Measurements from ENCODE around the gene FBXO7.

FBXO7 gene

DNA sequence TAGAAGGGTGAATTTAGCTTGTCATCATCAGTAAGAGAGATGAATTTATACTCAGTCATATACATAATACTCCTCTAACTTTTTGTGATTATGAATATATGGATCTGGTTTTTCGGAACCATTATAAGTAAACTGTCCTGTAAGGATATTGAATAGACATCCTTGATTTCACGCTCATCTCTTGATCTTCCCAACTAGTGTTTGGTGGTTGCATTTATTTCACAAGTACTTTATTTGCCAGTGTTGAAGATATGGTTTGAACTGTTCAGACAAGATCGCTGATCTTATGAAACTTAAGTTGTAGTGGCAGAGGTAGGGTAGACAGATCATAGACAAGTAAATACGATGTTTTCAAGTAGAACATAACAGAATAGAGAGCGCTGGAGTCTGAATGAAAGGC is 3.0 kb downstream of the FBXO7 start:
- TF ChIP-seq, protein P1, sequence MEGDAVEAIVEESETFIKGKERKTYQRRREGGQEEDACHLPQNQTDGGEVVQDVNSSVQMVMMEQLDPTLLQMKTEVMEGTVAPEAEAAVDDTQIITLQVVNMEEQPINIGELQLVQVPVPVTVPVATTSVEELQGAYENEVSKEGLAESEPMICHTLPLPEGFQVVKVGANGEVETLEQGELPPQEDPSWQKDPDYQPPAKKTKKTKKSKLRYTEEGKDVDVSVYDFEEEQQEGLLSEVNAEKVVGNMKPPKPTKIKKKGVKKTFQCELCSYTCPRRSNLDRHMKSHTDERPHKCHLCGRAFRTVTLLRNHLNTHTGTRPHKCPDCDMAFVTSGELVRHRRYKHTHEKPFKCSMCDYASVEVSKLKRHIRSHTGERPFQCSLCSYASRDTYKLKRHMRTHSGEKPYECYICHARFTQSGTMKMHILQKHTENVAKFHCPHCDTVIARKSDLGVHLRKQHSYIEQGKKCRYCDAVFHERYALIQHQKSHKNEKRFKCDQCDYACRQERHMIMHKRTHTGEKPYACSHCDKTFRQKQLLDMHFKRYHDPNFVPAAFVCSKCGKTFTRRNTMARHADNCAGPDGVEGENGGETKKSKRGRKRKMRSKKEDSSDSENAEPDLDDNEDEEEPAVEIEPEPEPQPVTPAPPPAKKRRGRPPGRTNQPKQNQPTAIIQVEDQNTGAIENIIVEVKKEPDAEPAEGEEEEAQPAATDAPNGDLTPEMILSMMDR (IDR thresholded peaks at IDR 0.05), result no peak

DNA sequence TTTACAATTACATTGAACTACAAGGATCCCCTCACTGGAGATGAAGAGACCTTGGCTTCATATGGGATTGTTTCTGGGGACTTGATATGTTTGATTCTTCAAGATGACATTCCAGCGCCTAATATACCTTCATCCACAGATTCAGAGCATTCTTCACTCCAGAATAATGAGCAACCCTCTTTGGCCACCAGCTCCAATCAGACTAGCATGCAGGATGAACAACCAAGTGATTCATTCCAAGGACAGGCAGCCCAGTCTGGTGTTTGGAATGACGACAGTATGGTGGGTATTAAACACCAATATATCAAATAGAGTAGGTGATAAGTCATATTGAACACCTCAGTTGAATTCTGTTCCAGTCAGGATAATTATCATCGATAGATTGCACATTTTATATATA is 4.4 kb downstream of the FBXO7 start:
- TF ChIP-seq, protein P1 (IDR thresholded peaks at IDR 0.05), result no peak

DNA sequence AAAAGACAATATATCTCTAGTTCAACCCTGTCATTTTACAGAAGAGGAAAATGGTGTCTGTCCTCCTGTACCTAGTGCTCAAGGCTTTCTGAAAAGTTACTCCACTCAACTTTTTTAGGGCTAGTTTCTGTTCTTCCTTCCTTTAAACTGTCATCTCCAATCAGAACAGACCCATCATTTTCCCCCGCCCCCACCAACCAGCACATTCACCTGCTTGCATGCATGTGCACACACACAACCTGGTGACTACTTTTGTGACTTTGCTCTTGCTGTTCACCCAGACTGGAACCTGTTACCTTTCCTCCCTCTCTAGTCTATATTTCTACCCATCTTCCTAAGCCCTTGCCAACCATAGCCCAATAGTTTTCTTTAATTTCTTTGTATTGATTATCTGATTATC is 5.6 kb downstream of the FBXO7 start:
- TF ChIP-seq, protein P1 (IDR thresholded peaks at IDR 0.05), result no peak

DNA sequence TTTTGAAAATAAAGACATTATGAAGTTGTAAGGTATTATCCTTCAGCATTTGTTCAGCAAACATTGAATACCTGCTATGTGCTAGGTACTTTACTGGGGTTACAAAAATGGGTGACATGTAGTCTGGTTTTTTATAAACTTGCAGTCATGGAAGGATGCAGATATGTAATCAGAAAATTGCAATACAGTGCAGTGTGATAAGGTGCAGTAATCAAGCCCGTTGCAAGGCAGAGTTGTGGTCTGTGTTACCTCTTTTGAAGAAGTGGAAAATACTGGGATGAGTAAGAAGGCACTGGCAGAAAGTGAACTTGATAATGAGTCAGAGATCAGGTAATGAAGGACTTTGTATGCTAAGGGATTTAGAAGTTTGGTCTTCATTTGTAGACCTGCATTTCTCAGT is 8.1 kb downstream of the FBXO7 start:
- TF ChIP-seq, protein P1 (IDR thresholded peaks at IDR 0.05), result no peak

DNA sequence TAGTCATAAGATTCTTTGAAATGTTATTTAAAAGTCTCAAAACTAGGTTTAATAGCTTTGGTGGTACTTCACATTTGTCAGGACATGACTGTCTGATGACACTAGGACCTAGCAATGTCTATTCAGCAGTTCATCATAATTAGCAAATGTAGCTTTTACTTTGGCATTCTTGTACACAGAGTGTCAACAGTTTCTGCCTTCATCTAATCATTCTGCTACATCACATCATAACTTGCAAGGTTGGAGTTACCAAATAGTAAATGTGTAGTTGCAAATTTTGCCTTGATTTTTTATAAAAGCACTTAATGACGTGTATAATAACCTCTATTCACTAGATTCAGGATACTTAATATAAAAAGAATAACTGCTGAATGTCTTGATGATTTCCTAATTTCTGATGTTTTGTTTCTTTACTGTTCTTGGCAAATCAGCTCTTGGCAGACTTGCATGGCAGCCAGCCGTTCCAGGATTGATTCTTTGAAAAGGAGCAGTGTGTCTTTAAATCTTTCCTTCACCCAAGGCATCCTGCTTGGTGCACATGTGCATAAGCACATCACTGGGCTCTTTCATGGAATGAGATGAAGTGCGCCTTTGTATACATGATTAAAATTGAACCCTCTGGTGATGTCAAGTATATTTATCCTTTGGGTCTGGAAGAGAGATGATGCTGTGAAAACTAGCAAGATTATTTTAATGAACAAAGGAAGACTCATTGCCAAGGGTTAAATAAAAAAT is 12.2 kb downstream of the FBXO7 start:
- TF ChIP-seq, protein P1 (IDR thresholded peaks at IDR 0.05), result no peak

DNA sequence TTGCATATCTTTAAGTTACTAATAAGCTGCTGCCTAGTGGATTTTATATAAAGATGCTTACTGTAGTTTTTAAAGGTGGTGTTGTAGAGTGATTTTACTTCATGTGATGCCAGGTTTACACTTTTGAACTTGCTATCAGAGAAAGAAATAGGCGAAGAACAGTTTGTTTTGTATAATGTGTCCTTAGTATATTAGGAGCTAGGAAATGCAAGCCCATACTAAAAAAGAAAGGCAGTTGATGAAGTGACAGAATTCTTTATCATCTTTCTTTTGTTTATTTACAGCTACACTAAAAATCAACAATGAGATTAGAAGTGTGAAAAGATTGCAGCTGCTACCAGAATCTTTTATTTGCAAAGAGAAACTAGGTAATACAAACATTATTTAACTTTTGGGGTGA is 12.8 kb downstream of the FBXO7 start:
- TF ChIP-seq, protein P1 (IDR thresholded peaks at IDR 0.05), result no peak

DNA sequence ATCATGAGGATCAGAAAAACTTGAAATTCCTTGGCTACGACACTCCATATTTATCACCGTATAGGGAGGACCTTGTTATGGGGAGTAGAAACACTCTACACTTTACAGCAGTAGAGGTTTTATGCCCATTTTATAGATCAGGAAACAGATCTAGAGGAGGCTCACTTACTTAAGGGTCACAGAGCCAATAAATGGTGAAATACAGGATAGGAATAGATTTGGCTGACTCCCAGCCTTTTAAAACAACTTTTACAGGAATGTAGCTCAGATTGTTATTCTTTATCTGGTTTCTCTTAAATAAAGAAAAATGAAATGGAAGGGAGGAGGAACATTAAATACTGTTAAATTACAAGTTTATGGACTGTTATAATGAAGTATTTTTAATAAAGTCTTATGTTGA is 14.8 kb downstream of the FBXO7 start:
- TF ChIP-seq, protein P1 (IDR thresholded peaks at IDR 0.05), result no peak

DNA sequence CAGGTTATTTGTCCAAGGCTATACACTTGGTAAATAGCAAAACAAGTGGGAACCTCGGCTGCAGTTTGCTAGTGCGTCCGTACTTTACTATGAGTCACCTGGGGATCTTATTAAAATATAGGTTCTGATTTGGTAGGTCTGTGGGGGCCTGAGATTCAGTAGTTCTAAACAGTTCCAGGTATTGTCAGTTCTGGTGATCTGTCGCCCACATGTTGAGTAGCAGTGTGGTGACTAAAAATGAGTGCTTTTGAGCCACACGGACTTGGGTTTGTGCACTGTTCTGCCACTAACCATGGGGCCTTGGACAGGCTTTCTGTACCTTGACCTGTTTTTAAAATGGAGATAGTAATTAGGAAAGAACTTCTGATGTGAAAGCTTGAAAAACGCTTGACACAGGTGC is 15.7 kb downstream of the FBXO7 start:
- TF ChIP-seq, protein P1 (IDR thresholded peaks at IDR 0.05), result no peak
